Sigmoid colon (tissue), 7 donors: ENCODE results near the gene STEAP1B. TPM values are rescaled to one million over a fixed set of nuclear protein-coding genes. Genes with fewer than 3 reads are reported as not detected.

ENCODE experiments used
- DNase-seq: peaks from one replicate; pipeline ENCODE4 v3.0.0-alpha.2; 2019
- H3K27ac ChIP-seq, 4 donors: fragments of 200-600 bp; sonication (generic); one replicate each; pipeline ENCODE4 v1.5.1; 2016 to 2019; ENCODE audit warnings: mild to moderate bottlenecking in 1 of 4
- H3K27me3 ChIP-seq, 3 donors: fragments of 200-600 bp; sonication (generic); one replicate each; pipeline ENCODE4 v1.5.1; 2019; ENCODE audit warnings: mild to moderate bottlenecking in 1 of 3
- H3K36me3 ChIP-seq, 4 donors: fragments of 200-600 bp; sonication (generic); one replicate each; pipeline ENCODE4 v1.5.1; 2016 to 2019
- H3K4me1 ChIP-seq, 4 donors: fragments of 200-600 bp; sonication (generic); one replicate each; pipeline ENCODE4 v1.5.1; 2017 to 2019
- H3K4me3 ChIP-seq, 4 donors: fragments of 200-600 bp; sonication (generic); one replicate each; pipeline ENCODE4 v1.5.1; 2017 to 2019; ENCODE audit warnings: mild to moderate bottlenecking in 2 of 4, moderate library complexity in 1 of 4
- H3K9me3 ChIP-seq, 4 donors: fragments of 200-600 bp in 3 of 4; sonication (generic) in 3 of 4; one replicate each; pipeline versions ENCODE4 v1.5.1 to v1.6.1; 2013 to 2019
- EP300 ChIP-seq, 4 donors: sonication (generic); formaldehyde crosslinking; IDR thresholded peaks; one replicate each; pipeline ENCODE4 v1.6.1; 2017; ENCODE audit warnings: antibody characterized with exemption in 4 of 4
- POLR2A ChIP-seq, 2 donors: fragments of 450-650 bp; IDR thresholded peaks; one replicate each; pipeline ENCODE4 v1.6.1; 2016; ENCODE audit warnings: antibody characterized with exemption in 2 of 2, mild to moderate bottlenecking in 2 of 2, moderate library complexity in 2 of 2
- POLR2AphosphoS5 ChIP-seq, 4 donors: sonication (generic); formaldehyde crosslinking; IDR thresholded peaks; one replicate each; pipeline ENCODE4 v1.6.1; 2017; ENCODE audit warnings: antibody characterized with exemption in 4 of 4
- WGBS, 2 donors: extraction: QIAGEN DNeasy Blood & Tissue Kit; methylation state at CpG; one replicate each; pipeline ENCODE4 v1.1.7; 2013; 5-methylcytosine and 5-hydroxymethylcytosine counted together
- intact Hi-C: fragments of 100-400 bp; cut with DNase I; formaldehyde crosslinking; loops from one replicate; pipeline ENCODE4 v1.15.1; 2023
- polyA plus RNA-seq, 3 donors: library from polyadenylated mRNA; stranded (reverse); fragments of 200-250 nt; gene quantifications; one replicate each; pipeline ENCODE4 v1.2.3, GENCODE V29; 2013
- total RNA-seq, 4 donors: library from RNA; depleted of rRNA; stranded (reverse); fragments of >200 nt; gene quantifications; one replicate each; pipeline ENCODE4 v1.1.0, GENCODE V29; 2016
- TF ChIP-seq, protein P1 (sequence below), 4 experiments: fragments of 450-650 bp in 3 of 4; fragments of 200-600 bp in 1 of 4; IDR thresholded peaks; one replicate each; pipeline ENCODE4 v1.5.1; 2016 to 2019; ENCODE audit warnings: antibody characterized with exemption in 4 of 4, mild to moderate bottlenecking in 3 of 4, moderate library complexity in 2 of 4
- donor health status: healthy with polysubstance abuse.
- donor health status: Bipolar disorder and iron deficiency.
- donor health status: healthy.

STEAP1B gene
- total and polyA plus RNA-seq, 7 donors: 0.33 to 2.1 (median 1.3) TPM; not detected in 1

DNA sequence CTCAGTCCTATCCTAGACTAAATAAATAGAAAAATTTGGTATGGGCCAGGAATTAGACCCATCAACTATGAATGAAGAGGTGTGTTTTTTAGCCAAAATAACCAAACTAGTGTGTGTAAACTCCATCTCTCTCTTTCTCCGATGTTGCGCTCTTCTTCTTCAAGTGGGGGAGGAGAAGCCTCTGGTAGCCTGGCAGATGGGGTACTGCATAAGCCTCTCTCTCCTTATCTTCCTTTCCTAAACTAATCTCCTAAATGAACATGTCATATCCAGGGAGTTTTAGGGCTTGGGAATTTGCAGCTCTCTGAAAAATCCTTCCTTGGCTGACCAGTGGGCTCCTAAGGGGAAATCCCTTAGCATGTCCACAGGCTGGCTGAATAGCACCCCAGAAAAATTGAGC is 86.8 kb downstream of the STEAP1B start:
- Histone ChIP-seq H3K27me3 (no peaks in the 10 kb centered on the region), H3K9me3 (no peaks in the 10 kb centered on the region), H3K36me3 (no peaks in the 10 kb centered on the region), H3K4me3 (no peak overlapping the region), H3K27ac (no peak overlapping the region), H3K4me1 (no peaks in the 10 kb centered on the region)
- intact Hi-C loops: no loop called here
- TF ChIP-seq POLR2AphosphoS5 (IDR thresholded peaks at IDR 0.05) (no peak), EP300 (IDR thresholded peaks at IDR 0.05) (no peak), POLR2A (IDR thresholded peaks at IDR 0.05) (no peak)
- TF ChIP-seq, protein P1, sequence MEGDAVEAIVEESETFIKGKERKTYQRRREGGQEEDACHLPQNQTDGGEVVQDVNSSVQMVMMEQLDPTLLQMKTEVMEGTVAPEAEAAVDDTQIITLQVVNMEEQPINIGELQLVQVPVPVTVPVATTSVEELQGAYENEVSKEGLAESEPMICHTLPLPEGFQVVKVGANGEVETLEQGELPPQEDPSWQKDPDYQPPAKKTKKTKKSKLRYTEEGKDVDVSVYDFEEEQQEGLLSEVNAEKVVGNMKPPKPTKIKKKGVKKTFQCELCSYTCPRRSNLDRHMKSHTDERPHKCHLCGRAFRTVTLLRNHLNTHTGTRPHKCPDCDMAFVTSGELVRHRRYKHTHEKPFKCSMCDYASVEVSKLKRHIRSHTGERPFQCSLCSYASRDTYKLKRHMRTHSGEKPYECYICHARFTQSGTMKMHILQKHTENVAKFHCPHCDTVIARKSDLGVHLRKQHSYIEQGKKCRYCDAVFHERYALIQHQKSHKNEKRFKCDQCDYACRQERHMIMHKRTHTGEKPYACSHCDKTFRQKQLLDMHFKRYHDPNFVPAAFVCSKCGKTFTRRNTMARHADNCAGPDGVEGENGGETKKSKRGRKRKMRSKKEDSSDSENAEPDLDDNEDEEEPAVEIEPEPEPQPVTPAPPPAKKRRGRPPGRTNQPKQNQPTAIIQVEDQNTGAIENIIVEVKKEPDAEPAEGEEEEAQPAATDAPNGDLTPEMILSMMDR (IDR thresholded peaks at IDR 0.05): no peak
- 99 to 100% methylated on average over 2 of the region's 2 CpGs for WGBS, 2 donors
- no peak for DNase-seq

- H3K27ac ChIP-seq: no peak overlapping the region
- DNase-seq: no peak
- H3K4me1 ChIP-seq: no peaks in the 10 kb centered on the region
- H3K9me3 ChIP-seq: no peaks in the 10 kb centered on the region
- TF ChIP-seq POLR2A (IDR thresholded peaks at IDR 0.05) (no peak), EP300 (IDR thresholded peaks at IDR 0.05) (no peak), POLR2AphosphoS5 (IDR thresholded peaks at IDR 0.05) (no peak)
- TF ChIP-seq, protein P1 (IDR thresholded peaks at IDR 0.05): no peak
- H3K4me3 ChIP-seq: no peak overlapping the region
- H3K36me3 ChIP-seq: no peaks in the 10 kb centered on the region
- H3K27me3 ChIP-seq: no peaks in the 10 kb centered on the region
- intact Hi-C loops: no loop called here
- 87% methylated on average over 4 of the region's 4 CpGs for WGBS, 2 donors
Observed at GRCh38 chr7:22411977-22412693, 87.9 kb downstream of the STEAP1B start.

GRCh38 chr7:22406715-22407114 is 93.3 kb downstream of the STEAP1B start:
- Histone ChIP-seq H3K36me3 (no peaks in the 10 kb centered on the region), H3K9me3 (no peaks in the 10 kb centered on the region), H3K4me3 (no peak overlapping the region), H3K4me1 (no peaks in the 10 kb centered on the region), H3K27ac (no peak overlapping the region), H3K27me3 (no peaks in the 10 kb centered on the region)
- intact Hi-C loops: no loop called here
- TF ChIP-seq, protein P1 (IDR thresholded peaks at IDR 0.05): no peak
- TF ChIP-seq POLR2A (IDR thresholded peaks at IDR 0.05) (no peak), EP300 (IDR thresholded peaks at IDR 0.05) (no peak)
- WGBS, 2 donors: 94 to 97% methylated on average over 4 of the region's 4 CpGs
- DNase-seq: no peak

DNA sequence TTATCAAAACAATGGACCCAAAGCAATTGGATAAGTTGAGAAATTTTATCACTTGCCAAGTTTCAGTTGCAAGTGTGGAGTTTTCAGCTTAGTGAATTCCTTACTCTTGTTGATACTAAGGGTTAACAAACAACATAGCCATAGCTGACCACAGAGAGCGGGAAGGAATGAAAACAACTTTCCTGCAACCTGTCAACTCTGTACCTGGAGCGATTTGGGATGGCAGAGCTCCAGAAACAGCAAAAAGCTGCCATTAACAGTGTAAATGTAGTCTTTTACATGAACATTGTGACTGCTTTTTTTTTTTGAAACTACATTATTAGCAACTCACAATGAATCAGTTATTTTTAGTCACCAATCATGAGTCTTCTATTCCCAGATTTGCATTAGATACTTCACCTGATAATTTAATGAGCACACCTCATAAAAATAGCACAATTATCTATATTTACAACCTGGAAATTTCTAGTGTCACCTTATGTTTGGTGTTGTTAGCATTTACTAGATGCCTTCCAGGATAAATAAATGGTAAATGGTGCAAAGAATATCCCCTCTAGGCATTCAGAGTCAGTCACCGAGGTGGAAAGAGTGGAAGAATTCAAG is 95.5 kb downstream of the STEAP1B start:
- H3K36me3 ChIP-seq: no peaks in the 10 kb centered on the region
- H3K4me3 ChIP-seq: no peak overlapping the region
- intact Hi-C loops: no loop called here
- H3K27ac ChIP-seq: no peak overlapping the region
- no peaks in the 10 kb centered on the region for H3K27me3 ChIP-seq
- WGBS, 2 donors: 83 to 87% methylated on average over 3 of the region's 3 CpGs
- no peaks in the 10 kb centered on the region for H3K4me1 ChIP-seq
- TF ChIP-seq, protein P1 (IDR thresholded peaks at IDR 0.05): no peak
- no peak for TF ChIP-seq POLR2AphosphoS5 (IDR thresholded peaks at IDR 0.05)
- TF ChIP-seq POLR2A (IDR thresholded peaks at IDR 0.05): no peak
- no peak for TF ChIP-seq EP300 (IDR thresholded peaks at IDR 0.05)
- no peak for DNase-seq
- no peaks in the 10 kb centered on the region for H3K9me3 ChIP-seq
